Right ventricle myocardium inferior (tissue), 1 donor: ENCODE data around the gene BAIAP3. TPM values are rescaled to one million over a fixed set of nuclear protein-coding genes. Genes with fewer than 3 reads are reported as not detected.

Source experiments
- ATAC-seq: fragments of 200-7000 bp; cut with Tn5 transposase; one replicate; pipeline ENCODE4 v1.9.1; 2020; ENCODE audit warnings: mild to moderate bottlenecking, moderate library complexity
- DNase-seq: peaks from one replicate; pipeline ENCODE4 v3.0.0; 2021; ENCODE audit errors: missing footprints
- intact Hi-C: fragments of 100-400 bp; cut with DNase I; formaldehyde crosslinking; loops from one replicate; pipeline ENCODE4 v1.11.0; 2022
- total RNA-seq: library from RNA; stranded (reverse); fragmentation: NEBNext Ultra II Directional; extraction: Animal tissue kit (Norgen Biotek cat#: 25700); gene quantifications from one replicate; pipeline ENCODE4 v1.2.1, GENCODE V29; 2021
- donor health status: DM: no; HTN: yes; CAD: no; lungs with severe emphysema.

Gene BAIAP3
- total RNA-seq, 1 donor from 2014 or later, result 1.9 TPM

GRCh38 chr16:1341495-1342420 lies 8.3 kb downstream of the BAIAP3 start:
- intact Hi-C loops, result no loop called here
- DNase-seq (no peak), ATAC-seq (no peak)

GRCh38 chr16:1342526-1343427 lies 9.3 kb downstream of the BAIAP3 start:
- ATAC-seq (peak; percentile 97), DNase-seq (peak; percentile 96)
- intact Hi-C loops, result no loop called here

GRCh38 chr16:1343428-1344242 lies 10.2 kb downstream of the BAIAP3 start:
- DNase-seq (no peak), ATAC-seq (no peak)
- intact Hi-C loops, result no loop called here

GRCh38 chr16:1344499-1344898 lies 11.1 kb downstream of the BAIAP3 start:
- ATAC-seq, result no peak
- intact Hi-C loops, result no loop called here
- no peak for DNase-seq

- ATAC-seq, result no peak
- no peak for DNase-seq
- intact Hi-C loops, result no loop called here
These were observed 11.6 kb downstream of the BAIAP3 start for GRCh38 chr16:1345087-1345486.

GRCh38 chr16:1345651-1346421 lies 12.4 kb downstream of the BAIAP3 start:
- intact Hi-C loops, result no loop called here
- ATAC-seq, result no peak
- DNase-seq, result no peak

- intact Hi-C loops, result no loop called here
- ATAC-seq (no peak), DNase-seq (no peak)
These were observed 13.2 kb downstream of the BAIAP3 start for GRCh38 chr16:1346422-1347285.

- DNase-seq, result no peak
- intact Hi-C loops, result no loop called here
These were observed 13.9 kb downstream of the BAIAP3 start for GRCh38 chr16:1347286-1347855.

GRCh38 chr16:1347962-1348361 lies 14.5 kb downstream of the BAIAP3 start:
- ATAC-seq (no peak), DNase-seq (no peak)
- intact Hi-C loops, result no loop called here

More at GRCh38 chr16:1347286-1347855, 13.9 kb downstream of the BAIAP3 start:
- ATAC-seq, result no peak

- ATAC-seq (no peak), DNase-seq (no peak)
- intact Hi-C loops, result no loop called here
These were observed 15.0 kb downstream of the BAIAP3 start for GRCh38 chr16:1348441-1348840.

GRCh38 chr16:1348926-1349325 lies 15.5 kb downstream of the BAIAP3 start:
- DNase-seq, result no peak
- intact Hi-C loops, result no loop called here
- no peak for ATAC-seq

- DNase-seq, result no peak
- no peak for ATAC-seq
- intact Hi-C loops, result no loop called here
These were observed 15.9 kb downstream of the BAIAP3 start for GRCh38 chr16:1349351-1349750.

- ATAC-seq (no peak), DNase-seq (no peak)
- intact Hi-C loops, result loop anchor here (5.0 kb wide), 1 partner anchor 43 kb away; the partner anchor contains the start of gene UBE2I
These were observed 16.5 kb downstream of the BAIAP3 start for GRCh38 chr16:1349951-1350350.

- ATAC-seq, result no peak
- DNase-seq, result no peak
- intact Hi-C loops, result loop anchor here (5.0 kb wide), 1 partner anchor 43 kb away; the partner anchor contains the start of gene UBE2I
These were observed 17.2 kb downstream of the BAIAP3 start for GRCh38 chr16:1350691-1351090.

- no peak for DNase-seq
- intact Hi-C loops, result loop anchor here (5.0 kb wide), 1 partner anchor 44 kb away; the partner anchor contains the start of gene UBE2I
- peak; percentile 14 for ATAC-seq
These were observed 17.8 kb downstream of the BAIAP3 start for GRCh38 chr16:1351215-1351581.

- peak; percentile 93 for DNase-seq
- intact Hi-C loops, result loop anchor here (5.0 kb wide), 1 partner anchor 44 kb away; the partner anchor contains the start of gene UBE2I
- peak; percentile 78 for ATAC-seq
These were observed 18.3 kb downstream of the BAIAP3 start, which contains the start of the genes GNPTG and TSR3 for GRCh38 chr16:1351582-1352362. Gene GNPTG, plus strand, starts transcription at chr16:1351931. Its CDS starts 35 bp downstream, at chr16:1351966. Gene TSR3, minus strand, starts transcription at chr16:1351878. Its CDS starts 74 bp downstream, at chr16:1351804.
